Type B pancreatic cell (in vitro differentiated cells): Measurements from ENCODE around the gene PTPRT. TPM values are rescaled to one million over a fixed set of nuclear protein-coding genes. Genes with fewer than 3 reads are reported as not detected.
A peak's percentile ranks its signal among the peaks of the same experiment; 100 is the strongest.

Experiments used
- DNase-seq: peaks from one replicate; pipeline ENCODE4 v3.0.0; 2021; ENCODE audit warnings: mixed read lengths; ENCODE audit not compliant: unreplicated experiment; ENCODE audit errors: extremely low spot score
- H3K27ac Mint-ChIP-seq: 2 replicates; pipeline ENCODE4 v1.8.0; 2021; ENCODE audit warnings: mild to moderate bottlenecking, mixed read lengths
- H3K27me3 Mint-ChIP-seq: 2 replicates; pipeline ENCODE4 v1.8.0; 2021; ENCODE audit warnings: mixed read lengths
- H3K36me3 Mint-ChIP-seq: 2 replicates; pipeline ENCODE4 v1.8.0; 2021; ENCODE audit warnings: mixed read lengths
- H3K4me1 Mint-ChIP-seq: one replicate; pipeline ENCODE4 v1.8.0; 2021; ENCODE audit warnings: mixed read lengths; ENCODE audit not compliant: unreplicated experiment
- H3K4me3 Mint-ChIP-seq: 2 replicates; pipeline ENCODE4 v1.8.0; 2021; ENCODE audit warnings: mild to moderate bottlenecking, mixed read lengths
- H3K9me3 Mint-ChIP-seq: 2 replicates; pipeline ENCODE4 v1.8.0; 2021; ENCODE audit warnings: mixed read lengths
- CTCF ChIP-seq: fragments of 200-600 bp; sonication (generic); conservative IDR thresholded peaks from 2 replicates; pipeline ENCODE4 v1.5.0; 2021; ENCODE audit warnings: antibody characterized with exemption, mild to moderate bottlenecking
- total RNA-seq: library from RNA; stranded (reverse); gene quantifications from 2 replicates; pipeline ENCODE4 v1.2.1, GENCODE V29; 2021; ENCODE audit warnings: low replicate concordance

Gene PTPRT
- total RNA-seq, 1 donor from 2014 or later = 7.0 TPM

GRCh38 chr20:43205699-43206098 lies 16.0 kb upstream of the PTPRT start:
- Mint-ChIP-seq H3K9me3 (no peaks in the 10 kb centered on the region), H3K4me3 (no peak overlapping the region), H3K36me3 (no peaks in the 10 kb centered on the region), H3K27ac (no peak overlapping the region), H3K4me1 (peaks cover 5% of the 10 kb centered on the region), H3K27me3 (peaks cover 22% of the 10 kb centered on the region)
- no peak for DNase-seq
- peak; percentile 32 for TF ChIP-seq CTCF

DNA sequence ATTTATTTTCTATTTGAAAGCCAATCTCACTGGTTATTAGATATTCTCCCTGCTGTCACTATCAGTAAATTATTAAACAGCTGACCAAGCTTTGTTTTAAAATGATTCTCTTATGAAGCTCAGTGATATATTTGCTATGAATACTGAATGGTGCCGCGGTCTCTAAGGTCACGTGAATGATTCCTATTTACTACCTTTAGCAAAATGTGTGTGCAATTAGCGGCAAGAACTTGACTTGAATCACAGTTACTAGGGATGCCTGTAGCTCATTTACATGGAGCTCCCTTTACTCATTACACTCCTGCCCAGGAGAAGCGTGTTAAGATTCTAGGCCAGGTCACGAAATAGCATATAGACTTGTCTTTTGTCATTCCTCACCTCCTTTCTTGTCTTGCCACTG lies 12.4 kb upstream of the PTPRT start:
- Mint-ChIP-seq H3K4me1 (peaks cover 5% of the 10 kb centered on the region), H3K36me3 (no peaks in the 10 kb centered on the region), H3K4me3 (no peak overlapping the region), H3K9me3 (no peaks in the 10 kb centered on the region), H3K27me3 (peaks cover 34% of the 10 kb centered on the region), H3K27ac (no peak overlapping the region)
- TF ChIP-seq CTCF = no peak
- DNase-seq = no peak

DNA sequence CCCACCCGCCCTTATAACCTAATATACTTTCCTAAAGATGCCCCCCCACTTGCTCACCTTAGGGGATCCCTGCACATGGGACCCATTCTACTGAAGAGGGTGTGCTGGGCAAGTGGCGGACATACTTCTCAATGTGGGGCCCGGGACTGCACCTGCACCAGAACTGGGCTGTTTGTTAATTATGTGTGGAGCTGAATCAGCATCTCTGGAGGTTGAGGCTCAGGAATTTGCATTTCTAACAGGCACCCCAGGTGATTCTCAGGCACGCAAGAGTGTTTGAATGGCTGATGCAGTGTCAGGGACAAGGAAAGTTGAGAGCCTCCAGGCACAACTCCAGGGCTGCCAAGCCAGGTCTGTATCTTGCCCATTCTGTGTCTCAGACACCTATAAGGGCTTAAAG lies 8.9 kb upstream of the PTPRT start:
- Mint-ChIP-seq H3K36me3 (no peaks in the 10 kb centered on the region), H3K27ac (no peak overlapping the region), H3K4me1 (peaks cover 5% of the 10 kb centered on the region), H3K4me3 (no peak overlapping the region), H3K9me3 (no peaks in the 10 kb centered on the region), H3K27me3 (peaks cover 53% of the 10 kb centered on the region)
- no peak for DNase-seq
- no peak for TF ChIP-seq CTCF

GRCh38 chr20:43196243-43196642 lies 6.5 kb upstream of the PTPRT start:
- peaks cover 62% of the 10 kb centered on the region for H3K27me3 Mint-ChIP-seq
- TF ChIP-seq CTCF = no peak
- no peaks in the 10 kb centered on the region for H3K4me1 Mint-ChIP-seq
- H3K36me3 Mint-ChIP-seq = no peaks in the 10 kb centered on the region
- no peak overlapping the region for H3K4me3 Mint-ChIP-seq
- H3K27ac Mint-ChIP-seq = no peak overlapping the region
- no peak for DNase-seq
- no peaks in the 10 kb centered on the region for H3K9me3 Mint-ChIP-seq

- TF ChIP-seq CTCF = no peak
- Mint-ChIP-seq H3K36me3 (no peaks in the 10 kb centered on the region), H3K27me3 (peaks cover 67% of the 10 kb centered on the region), H3K4me3 (no peak overlapping the region), H3K4me1 (no peaks in the 10 kb centered on the region), H3K9me3 (no peaks in the 10 kb centered on the region), H3K27ac (no peak overlapping the region)
- DNase-seq = no peak
Observed at GRCh38 chr20:43194137-43194536, 4.4 kb upstream of the PTPRT start.

GRCh38 chr20:43193443-43193842 lies 3.7 kb upstream of the PTPRT start:
- TF ChIP-seq CTCF = no peak
- Mint-ChIP-seq H3K4me3 (no peak overlapping the region), H3K36me3 (no peaks in the 10 kb centered on the region), H3K4me1 (no peaks in the 10 kb centered on the region), H3K27ac (no peak overlapping the region), H3K27me3 (peaks cover 68% of the 10 kb centered on the region), H3K9me3 (no peaks in the 10 kb centered on the region)
- DNase-seq = no peak
